Stimulated activated CD8-positive, alpha-beta memory T cell treated with anti-CD3 and anti-CD28 coated beads, Interleukin-12 subunit alpha, Interleukin-12 subunit beta, amount 100 ng/mL, for 24 hours (primary cell): ENCODE measurements around the gene XRN1.

Source experiments
- DNase-seq: peaks from one replicate; pipeline ENCODE4 v3.0.0-alpha.2; 2020; ENCODE audit errors: extremely low read depth

XRN1 gene

GRCh38 chr3:142268426-142268825 is 179.4 kb downstream of the XRN1 start:
- no peak for DNase-seq

GRCh38 chr3:142267269-142267668 is 180.6 kb downstream of the XRN1 start:
- DNase-seq, result no peak

DNA sequence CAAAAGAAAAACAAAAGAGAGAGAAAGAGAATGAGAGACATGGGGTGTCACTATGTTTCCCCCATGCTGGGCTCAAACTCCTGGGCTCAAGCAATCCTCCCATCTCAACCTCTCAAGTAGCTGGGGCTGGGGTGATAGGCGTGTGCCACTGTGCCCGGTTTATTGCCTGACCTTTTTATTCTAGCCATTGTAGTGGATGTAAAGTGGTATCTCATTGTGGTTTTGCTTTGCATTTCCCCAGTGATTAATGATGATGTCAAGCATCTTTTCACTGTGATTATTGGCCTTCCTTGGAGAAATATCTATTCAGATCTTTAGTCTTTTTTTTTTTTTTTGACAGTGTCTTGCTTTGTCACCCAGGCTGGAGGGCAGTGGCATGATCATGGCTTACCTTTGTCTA is 184.7 kb downstream of the XRN1 start:
- no peak for DNase-seq

DNA sequence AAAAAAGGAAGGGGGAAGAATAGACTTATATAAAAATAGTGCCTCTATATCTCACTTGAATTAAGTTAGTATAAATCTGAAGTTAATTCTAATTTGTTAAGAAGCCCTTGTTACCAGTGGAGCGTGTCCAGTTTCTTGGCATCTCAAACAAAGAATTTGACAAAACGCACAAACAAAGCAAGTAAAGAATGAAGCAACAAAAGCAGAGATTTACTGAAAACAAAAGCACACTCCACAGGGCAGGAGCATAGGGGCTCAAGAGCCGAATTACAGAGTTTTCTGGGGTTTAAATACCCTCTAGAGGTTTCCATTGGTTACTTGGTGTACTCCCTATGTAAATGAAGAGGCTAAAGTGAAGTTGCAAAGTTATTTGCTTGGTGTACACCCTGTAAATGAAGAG is 188.5 kb downstream of the XRN1 start:
- DNase-seq, result no peak

DNA sequence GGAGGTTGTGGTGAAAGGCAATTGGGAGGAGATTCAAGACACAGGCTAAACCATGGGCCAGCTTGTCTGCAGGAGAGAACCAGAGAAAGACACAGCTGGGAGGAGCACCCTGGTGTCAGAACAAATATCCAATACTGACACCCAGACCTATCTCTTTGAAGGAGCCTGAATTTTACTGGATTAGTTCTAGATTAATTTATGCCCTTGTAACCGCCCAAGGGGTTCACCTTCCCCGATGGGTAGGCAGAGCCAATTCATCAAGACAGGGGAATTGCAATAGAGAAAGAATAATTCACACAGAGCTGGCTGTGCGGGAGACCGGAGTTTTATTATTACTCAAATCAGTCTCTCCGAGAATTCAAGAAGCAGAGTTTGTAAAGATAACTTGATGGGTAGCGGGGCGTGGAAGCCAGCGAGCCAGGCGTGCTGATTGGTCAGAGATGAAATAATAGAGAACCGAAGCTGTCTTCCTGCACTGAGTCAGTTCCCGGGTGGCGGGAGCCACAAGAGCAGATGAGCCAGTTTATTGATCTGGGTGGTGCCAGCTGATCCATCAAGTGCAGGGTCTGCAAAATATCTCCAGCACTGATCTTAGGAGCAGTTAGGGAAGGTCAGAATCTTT is 191.0 kb downstream of the XRN1 start:
- no peak for DNase-seq
